ENCODE results near the gene TRIM47.
"Not testable (repeated sequence)": the region's sequence is repeated elsewhere in the genome, so short reads cannot be mapped to it uniquely, and the experiment has no call there.

Gene TRIM47

DNA sequence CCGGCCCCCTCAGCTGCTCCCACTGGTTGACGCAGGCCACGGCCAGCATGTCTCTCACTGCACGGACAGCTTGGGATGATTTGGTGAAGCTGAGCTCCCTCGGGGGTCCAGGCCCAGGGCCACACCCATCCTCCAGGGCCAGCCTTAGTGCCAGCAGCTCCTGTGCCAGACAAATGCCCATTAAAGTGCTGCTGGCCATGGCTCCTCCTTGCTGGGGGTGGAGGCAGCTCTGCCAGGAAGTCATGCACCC, 2.5 kb downstream of the TRIM47 start:
- Histone ChIP-seq H3K9me3 (no peaks in the 10 kb centered on the region), H3K4me1 (ENCODE audit: control insufficient read depth in 1 of 2, insufficient read depth in 1 of 2, low read depth in 1 of 2, low read length in 1 of 2) (peaks cover 32 to 35% of the 10 kb centered on the region in 2 experiments), H3K4me3 (ENCODE audit: low read depth in 1 of 2, low read length in 1 of 2) (peak overlapping the region in 1 of 2 experiments; percentile 26), H3K36me3 (no peaks in the 10 kb centered on the region), H3K27ac (no peak overlapping the region), H3K27me3 (peaks cover 72% of the 10 kb centered on the region)
- TF ChIP-seq, protein P1, sequence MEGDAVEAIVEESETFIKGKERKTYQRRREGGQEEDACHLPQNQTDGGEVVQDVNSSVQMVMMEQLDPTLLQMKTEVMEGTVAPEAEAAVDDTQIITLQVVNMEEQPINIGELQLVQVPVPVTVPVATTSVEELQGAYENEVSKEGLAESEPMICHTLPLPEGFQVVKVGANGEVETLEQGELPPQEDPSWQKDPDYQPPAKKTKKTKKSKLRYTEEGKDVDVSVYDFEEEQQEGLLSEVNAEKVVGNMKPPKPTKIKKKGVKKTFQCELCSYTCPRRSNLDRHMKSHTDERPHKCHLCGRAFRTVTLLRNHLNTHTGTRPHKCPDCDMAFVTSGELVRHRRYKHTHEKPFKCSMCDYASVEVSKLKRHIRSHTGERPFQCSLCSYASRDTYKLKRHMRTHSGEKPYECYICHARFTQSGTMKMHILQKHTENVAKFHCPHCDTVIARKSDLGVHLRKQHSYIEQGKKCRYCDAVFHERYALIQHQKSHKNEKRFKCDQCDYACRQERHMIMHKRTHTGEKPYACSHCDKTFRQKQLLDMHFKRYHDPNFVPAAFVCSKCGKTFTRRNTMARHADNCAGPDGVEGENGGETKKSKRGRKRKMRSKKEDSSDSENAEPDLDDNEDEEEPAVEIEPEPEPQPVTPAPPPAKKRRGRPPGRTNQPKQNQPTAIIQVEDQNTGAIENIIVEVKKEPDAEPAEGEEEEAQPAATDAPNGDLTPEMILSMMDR (IDR thresholded peaks at IDR 0.05), result no peak

DNA sequence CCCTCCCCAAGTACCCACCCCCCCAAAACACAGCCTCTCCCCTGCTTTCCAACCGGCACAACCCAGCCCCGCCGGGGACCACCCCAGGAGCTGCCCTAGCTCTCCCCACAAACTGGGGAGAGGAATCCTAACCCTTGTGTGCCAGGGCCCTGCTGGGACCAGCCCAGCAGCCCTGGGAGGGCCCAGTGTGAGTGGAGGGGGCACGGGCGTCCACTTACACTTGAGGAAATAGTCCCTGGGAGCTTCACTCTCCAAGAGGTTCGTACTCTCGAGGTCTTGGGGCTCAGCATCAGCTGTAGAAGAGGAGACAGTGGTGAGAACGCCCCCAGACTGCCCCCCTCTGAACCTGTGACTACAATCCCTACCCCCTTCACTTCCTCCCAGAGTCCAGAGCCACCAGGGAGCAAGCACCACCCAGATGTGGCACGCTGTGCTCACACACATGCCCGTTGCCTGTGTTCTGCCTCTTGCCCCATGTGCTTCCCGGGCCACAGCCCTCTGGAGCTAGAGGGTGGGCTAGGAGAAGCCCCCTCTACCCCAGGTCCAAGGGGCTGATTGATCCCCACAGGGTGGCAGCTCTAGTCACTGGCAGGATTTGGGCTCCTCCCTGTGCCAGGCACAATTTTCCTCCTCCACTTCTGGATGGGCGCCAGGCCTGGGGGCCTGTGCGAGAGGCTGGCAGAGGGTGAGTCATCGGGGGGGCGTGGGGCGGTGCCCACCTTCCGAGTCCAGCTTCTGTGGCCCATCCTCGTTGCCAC, 3.0 kb downstream of the TRIM47 start:
- peaks cover 67% of the 10 kb centered on the region for H3K27me3 ChIP-seq
- TF ChIP-seq, protein P1 (IDR thresholded peaks at IDR 0.05), result no peak
- H3K27ac ChIP-seq, result no peak overlapping the region
- peaks cover 32 to 35% of the 10 kb centered on the region in 2 experiments for H3K4me1 ChIP-seq (ENCODE audit: control insufficient read depth in 1 of 2, insufficient read depth in 1 of 2, low read depth in 1 of 2, low read length in 1 of 2)
- peak overlapping the region in 1 of 2 experiments; percentile 26 for H3K4me3 ChIP-seq (ENCODE audit: low read depth in 1 of 2, low read length in 1 of 2)
- H3K36me3 ChIP-seq, result no peaks in the 10 kb centered on the region
- H3K9me3 ChIP-seq, result no peaks in the 10 kb centered on the region

DNA sequence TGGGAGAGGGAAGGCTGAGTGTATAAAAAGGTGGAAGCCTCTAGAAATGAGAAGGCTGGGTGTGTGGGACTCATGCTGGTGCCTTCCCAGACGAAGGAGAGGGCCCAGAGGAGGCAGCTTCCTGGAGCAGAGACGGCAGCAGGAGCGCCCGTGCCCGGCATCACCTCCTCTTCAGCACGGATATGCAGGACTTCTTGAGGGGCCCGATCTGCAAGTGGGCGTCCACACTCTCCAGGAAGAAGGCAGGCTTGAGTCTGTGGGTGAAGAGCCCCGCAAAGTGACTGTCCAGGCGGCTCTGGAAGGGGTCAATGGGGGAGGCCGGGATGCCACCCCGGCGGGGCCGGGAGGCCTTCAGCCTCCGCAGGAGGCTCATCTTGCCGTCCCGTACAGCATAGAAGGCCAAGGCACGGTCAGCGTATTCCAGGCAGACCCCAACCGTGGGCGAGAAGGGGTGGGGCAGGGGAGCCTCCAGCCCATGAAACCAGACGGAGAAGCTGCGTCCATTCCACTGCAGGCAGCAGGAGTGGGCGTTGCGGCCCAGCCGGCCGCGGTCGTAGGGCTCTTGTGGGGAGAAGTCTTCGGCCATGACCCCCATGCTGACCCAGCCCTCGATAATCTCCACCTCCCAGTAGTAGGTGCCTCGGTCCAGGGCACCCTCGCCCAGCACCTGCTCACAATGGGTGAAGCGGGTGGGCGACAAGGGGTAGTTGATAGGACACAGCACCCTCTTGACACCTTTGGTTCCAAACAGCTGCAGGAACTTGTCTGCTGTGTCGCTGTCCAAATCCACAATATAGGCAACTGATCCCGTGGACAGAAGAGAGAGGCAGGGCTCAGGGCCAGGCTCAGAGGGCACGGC, 3.8 kb downstream of the TRIM47 start:
- no peaks in the 10 kb centered on the region for H3K9me3 ChIP-seq
- peaks cover 59% of the 10 kb centered on the region for H3K27me3 ChIP-seq
- TF ChIP-seq, protein P1 (IDR thresholded peaks at IDR 0.05), result no peak
- no peaks in the 10 kb centered on the region for H3K36me3 ChIP-seq
- no peak overlapping the region for H3K4me3 ChIP-seq (ENCODE audit: low read depth in 1 of 2, low read length in 1 of 2)
- no peak overlapping the region for H3K27ac ChIP-seq
- peaks cover 32 to 35% of the 10 kb centered on the region in 2 experiments for H3K4me1 ChIP-seq (ENCODE audit: control insufficient read depth in 1 of 2, insufficient read depth in 1 of 2, low read depth in 1 of 2, low read length in 1 of 2)

DNA sequence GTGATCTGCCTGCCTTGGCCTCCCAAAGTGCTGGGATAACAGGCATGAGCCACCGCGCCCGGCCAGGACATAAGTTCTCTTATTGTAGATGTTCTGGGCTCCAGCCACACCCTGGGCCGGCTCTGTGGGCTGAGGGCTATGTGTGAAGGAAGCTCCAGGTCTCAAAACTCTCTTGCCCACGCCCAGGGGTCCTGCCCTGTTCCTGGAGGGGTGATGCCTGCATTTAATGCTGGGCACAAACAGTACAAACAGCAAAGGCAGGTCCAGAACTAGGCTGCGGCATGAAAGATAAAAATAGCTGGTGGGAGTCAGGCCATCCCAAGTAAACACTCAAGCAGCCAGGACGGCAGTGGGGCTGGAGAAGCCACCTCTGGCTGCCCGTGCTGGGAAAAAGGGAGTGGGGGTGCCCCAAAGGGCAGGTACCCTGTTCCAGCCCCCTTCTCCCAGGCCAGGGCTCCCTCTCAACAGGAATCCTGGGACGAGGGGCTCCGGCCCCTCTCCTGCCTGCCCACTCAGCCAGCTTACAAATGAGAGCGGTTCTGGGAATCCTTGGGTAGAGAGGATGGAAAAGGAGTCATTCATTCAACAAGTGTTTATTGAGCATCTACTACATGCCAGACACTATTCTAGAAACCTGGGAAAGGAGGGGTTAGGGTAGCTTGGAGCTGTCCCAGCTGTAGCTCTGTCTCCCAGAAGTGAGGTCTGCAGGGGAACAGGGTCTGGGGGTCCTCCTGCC, 4.6 kb downstream of the TRIM47 start:
- TF ChIP-seq, protein P1 (IDR thresholded peaks at IDR 0.05), result no peak
- Histone ChIP-seq H3K27ac (no peak overlapping the region), H3K9me3 (no peaks in the 10 kb centered on the region), H3K4me3 (ENCODE audit: low read depth in 1 of 2, low read length in 1 of 2) (no peak overlapping the region), H3K27me3 (peaks cover 51% of the 10 kb centered on the region), H3K4me1 (ENCODE audit: control insufficient read depth in 1 of 2, insufficient read depth in 1 of 2, low read depth in 1 of 2, low read length in 1 of 2) (peaks cover 29 to 35% of the 10 kb centered on the region in 2 experiments), H3K36me3 (no peaks in the 10 kb centered on the region)

DNA sequence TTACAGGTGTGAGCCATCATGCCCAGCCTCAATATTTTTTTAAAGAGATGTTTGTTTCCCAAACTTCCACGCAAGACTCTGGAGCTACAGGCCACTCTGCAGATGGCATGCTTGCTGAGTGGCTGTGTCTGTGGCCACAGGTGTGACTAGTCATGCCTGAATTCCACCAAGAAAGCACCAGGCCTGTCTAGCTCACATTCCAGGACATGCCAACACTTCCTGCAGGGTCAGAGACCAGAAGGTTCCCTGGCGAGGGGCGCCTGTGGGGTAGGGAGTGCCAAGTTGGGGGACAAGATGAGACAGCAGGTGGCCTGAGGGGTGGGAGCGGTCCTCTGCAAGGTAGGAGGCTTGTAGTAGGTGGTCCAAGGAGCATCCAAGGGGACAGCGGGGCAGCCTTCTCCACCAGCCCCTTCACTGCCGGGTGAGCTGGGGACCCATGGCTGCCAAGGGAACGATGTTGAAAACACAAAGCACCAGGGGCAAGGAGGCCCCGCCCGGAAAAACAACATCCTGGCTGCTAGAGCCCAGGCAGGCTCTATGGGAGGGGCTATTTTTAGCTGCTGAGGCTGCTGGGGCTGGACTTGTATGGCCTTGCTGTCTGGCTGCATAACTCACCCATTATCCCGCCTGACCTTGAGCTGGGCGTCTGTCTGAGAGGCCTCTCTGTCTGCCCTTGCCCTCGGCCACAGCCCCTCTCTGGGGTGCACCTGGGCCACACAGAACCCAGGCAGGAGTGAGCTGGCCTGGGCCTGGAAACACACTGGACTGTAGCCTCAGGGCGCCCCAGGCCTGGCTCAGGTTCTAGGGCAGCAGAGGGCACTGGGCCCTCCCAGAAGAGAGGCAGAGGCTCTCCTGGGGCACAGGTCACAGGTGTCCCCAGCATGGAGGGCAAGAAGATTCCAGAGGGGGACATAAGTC, 5.7 kb downstream of the TRIM47 start:
- Histone ChIP-seq H3K4me3 (ENCODE audit: low read depth in 1 of 2, low read length in 1 of 2) (no peak overlapping the region), H3K4me1 (ENCODE audit: control insufficient read depth in 1 of 2, insufficient read depth in 1 of 2, low read depth in 1 of 2, low read length in 1 of 2) (peaks cover 20 to 24% of the 10 kb centered on the region in 2 experiments), H3K36me3 (no peaks in the 10 kb centered on the region)

DNA sequence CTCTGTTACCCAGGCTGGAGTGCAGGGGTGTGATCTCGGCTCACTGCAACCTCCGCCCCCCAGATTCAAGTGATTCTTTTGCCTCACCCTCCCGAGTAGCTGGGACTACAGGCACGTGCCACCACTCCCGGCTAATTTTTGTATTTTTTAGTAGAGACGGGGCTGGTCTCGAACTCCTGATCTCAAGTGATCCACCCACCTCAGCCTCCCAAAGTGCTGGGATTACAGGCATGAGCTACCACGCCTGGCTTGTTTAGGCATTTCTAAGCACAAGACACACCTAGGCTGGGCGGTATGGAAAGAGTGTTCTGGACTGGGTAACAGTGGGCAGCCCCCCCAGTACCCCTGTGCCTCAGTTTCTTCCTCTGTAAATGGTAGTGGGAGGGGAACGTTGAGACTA, 8.2 kb downstream of the TRIM47 start:
- H3K27me3 ChIP-seq, result peaks cover 16% of the 10 kb centered on the region
- not testable (repeated sequence) for H3K9me3 ChIP-seq; H3K27ac ChIP-seq; H3K4me1 ChIP-seq (ENCODE audit: control insufficient read depth in 1 of 2, insufficient read depth in 1 of 2, low read depth in 1 of 2, low read length in 1 of 2); H3K4me3 ChIP-seq (ENCODE audit: low read depth in 1 of 2, low read length in 1 of 2); H3K36me3 ChIP-seq

More for the DNA sequence above, 5.7 kb downstream of the TRIM47 start:
- H3K27ac ChIP-seq, result no peak overlapping the region
- no peaks in the 10 kb centered on the region for H3K9me3 ChIP-seq
- H3K27me3 ChIP-seq, result peaks cover 41% of the 10 kb centered on the region
- TF ChIP-seq, protein P1 (IDR thresholded peaks at IDR 0.05), result no peak

All from neutrophil (primary cell).